ENCODE results near the gene GDF7. TPM values are rescaled to one million over a fixed set of nuclear protein-coding genes. Genes with fewer than 3 reads are reported as not detected.

Gene GDF7
- total and polyA plus RNA-seq, 4 donors = 0.89 to 7.2 (median 3.3) TPM

DNA sequence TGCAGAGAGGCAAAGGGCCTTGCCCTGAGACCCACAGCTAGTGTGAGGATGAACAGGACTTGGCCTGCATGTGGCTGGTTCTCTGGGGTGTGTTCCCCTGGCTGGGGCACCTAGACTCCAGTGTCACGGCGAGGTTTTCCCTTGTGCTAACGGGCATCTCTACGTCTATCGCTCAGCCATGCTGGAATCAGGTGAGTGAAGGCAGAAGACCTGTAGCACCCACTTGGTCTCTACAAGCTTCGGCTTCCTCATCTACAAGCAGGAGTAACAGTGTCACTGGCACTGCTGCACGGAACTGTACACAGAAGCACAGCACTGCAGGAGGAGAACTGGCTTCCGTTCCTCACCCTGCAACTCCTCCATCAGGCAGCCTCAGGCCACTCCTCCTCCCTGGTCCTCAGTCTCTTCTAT lies 46.7 kb upstream of the GDF7 start:
- peaks cover 4 to 27% (median 18%) of the 10 kb centered on the region in 4 donors for H3K4me1 ChIP-seq (ENCODE audit: control insufficient read depth in 4 of 4, insufficient read depth in 4 of 4, low read length in 3 of 4)
- H3K27ac ChIP-seq (ENCODE audit: low read depth in 1 of 2, low read length in 2 of 2) = peak overlapping the region; percentile 27 to 81
- 95% methylated on average over 8 of the region's 8 CpGs for WGBS
- TF ChIP-seq YY1 (IDR thresholded peaks at IDR 0.05) (no peak), GABPA (IDR thresholded peaks at IDR 0.05 in 1 of 2, conservative IDR thresholded peaks at IDR 0.05 in 1 of 2) (no peak), NR2F2 (IDR thresholded peaks at IDR 0.05) (no peak), TAF1 (conservative IDR thresholded peaks at IDR 0.05) (no peak), FOXA1 (IDR thresholded peaks at IDR 0.05) (no peak), RXRA (IDR thresholded peaks at IDR 0.05) (no peak), FOXA2 (IDR thresholded peaks at IDR 0.05) (no peak), HNF4G (IDR thresholded peaks at IDR 0.05) (no peak), SP1 (IDR thresholded peaks at IDR 0.05) (no peak), JUND (IDR thresholded peaks at IDR 0.05) (no peak), EGR1 (IDR thresholded peaks at IDR 0.05; ENCODE audit: low read depth in 2 of 2) (no peak)
- TF ChIP-seq, protein P1, sequence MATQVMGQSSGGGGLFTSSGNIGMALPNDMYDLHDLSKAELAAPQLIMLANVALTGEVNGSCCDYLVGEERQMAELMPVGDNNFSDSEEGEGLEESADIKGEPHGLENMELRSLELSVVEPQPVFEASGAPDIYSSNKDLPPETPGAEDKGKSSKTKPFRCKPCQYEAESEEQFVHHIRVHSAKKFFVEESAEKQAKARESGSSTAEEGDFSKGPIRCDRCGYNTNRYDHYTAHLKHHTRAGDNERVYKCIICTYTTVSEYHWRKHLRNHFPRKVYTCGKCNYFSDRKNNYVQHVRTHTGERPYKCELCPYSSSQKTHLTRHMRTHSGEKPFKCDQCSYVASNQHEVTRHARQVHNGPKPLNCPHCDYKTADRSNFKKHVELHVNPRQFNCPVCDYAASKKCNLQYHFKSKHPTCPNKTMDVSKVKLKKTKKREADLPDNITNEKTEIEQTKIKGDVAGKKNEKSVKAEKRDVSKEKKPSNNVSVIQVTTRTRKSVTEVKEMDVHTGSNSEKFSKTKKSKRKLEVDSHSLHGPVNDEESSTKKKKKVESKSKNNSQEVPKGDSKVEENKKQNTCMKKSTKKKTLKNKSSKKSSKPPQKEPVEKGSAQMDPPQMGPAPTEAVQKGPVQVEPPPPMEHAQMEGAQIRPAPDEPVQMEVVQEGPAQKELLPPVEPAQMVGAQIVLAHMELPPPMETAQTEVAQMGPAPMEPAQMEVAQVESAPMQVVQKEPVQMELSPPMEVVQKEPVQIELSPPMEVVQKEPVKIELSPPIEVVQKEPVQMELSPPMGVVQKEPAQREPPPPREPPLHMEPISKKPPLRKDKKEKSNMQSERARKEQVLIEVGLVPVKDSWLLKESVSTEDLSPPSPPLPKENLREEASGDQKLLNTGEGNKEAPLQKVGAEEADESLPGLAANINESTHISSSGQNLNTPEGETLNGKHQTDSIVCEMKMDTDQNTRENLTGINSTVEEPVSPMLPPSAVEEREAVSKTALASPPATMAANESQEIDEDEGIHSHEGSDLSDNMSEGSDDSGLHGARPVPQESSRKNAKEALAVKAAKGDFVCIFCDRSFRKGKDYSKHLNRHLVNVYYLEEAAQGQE (IDR thresholded peaks at IDR 0.05) = no peak
- TF ChIP-seq, protein P2, sequence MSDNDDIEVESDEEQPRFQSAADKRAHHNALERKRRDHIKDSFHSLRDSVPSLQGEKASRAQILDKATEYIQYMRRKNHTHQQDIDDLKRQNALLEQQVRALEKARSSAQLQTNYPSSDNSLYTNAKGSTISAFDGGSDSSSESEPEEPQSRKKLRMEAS (IDR thresholded peaks at IDR 0.05) = no peak
- TF ChIP-seq, protein P3, sequence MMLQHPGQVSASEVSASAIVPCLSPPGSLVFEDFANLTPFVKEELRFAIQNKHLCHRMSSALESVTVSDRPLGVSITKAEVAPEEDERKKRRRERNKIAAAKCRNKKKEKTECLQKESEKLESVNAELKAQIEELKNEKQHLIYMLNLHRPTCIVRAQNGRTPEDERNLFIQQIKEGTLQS (IDR thresholded peaks at IDR 0.05) = no peak
- H3K9ac ChIP-seq (ENCODE audit: low read depth in 1 of 2, low read length in 2 of 2) = no peak overlapping the region
- H3K4me3 ChIP-seq (ENCODE audit: low read depth in 1 of 3, low read length in 3 of 3) = no peak overlapping the region
- H3K9me3 ChIP-seq (ENCODE audit: control insufficient read depth in 4 of 4, low read length in 3 of 4) = no peaks in the 10 kb centered on the region
- peaks cover 0 to 18% (median 9%) of the 10 kb centered on the region in 4 donors for H3K36me3 ChIP-seq (ENCODE audit: control insufficient read depth in 4 of 4, insufficient read depth in 3 of 4, low read depth in 1 of 4, low read length in 3 of 4)
- H3K27me3 ChIP-seq (ENCODE audit: control insufficient read depth in 4 of 4, insufficient read depth in 4 of 4, low read length in 3 of 4) = no peaks in the 10 kb centered on the region
- DNase-seq (ENCODE audit: low spot score) = no peak

DNA sequence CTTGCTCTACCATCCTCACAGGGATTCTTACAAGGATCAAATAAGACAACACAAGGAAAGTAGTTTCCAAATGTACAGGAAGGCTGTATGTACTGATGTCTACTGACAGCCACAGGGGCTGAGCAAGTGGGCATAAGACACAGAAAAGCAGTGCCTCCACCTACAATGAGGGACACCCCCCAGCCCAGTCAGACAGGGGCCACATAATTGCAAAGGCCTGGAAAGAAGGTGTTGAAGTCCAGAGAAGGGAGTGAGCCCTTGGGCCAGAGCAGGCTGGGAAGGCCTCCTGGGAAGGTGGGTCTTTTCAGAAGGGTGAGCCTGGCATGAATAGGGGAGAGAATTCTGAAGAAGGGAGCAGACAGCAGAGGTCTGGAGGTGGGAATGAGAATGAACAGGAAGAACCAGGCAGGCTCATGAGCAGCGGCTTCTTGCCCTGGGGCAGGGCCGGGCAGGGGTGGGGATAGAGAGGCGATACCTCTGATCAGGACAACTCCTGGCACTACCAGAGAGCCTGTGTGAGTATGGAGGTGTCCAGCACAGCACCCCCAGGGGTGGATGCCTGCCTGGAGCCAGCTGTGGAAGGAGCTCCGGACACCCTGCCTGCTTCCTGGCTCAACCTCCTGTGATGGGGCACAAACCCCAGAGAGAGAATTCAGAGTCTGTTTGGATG lies 46.1 kb upstream of the GDF7 start:
- Histone ChIP-seq H3K9ac (ENCODE audit: low read depth in 1 of 2, low read length in 2 of 2) (no peak overlapping the region), H3K4me1 (ENCODE audit: control insufficient read depth in 4 of 4, insufficient read depth in 4 of 4, low read length in 3 of 4) (peaks cover 4 to 25% (median 16%) of the 10 kb centered on the region in 4 donors), H3K4me3 (ENCODE audit: low read depth in 1 of 3, low read length in 3 of 3) (no peak overlapping the region), H3K27me3 (ENCODE audit: control insufficient read depth in 4 of 4, insufficient read depth in 4 of 4, low read length in 3 of 4) (no peaks in the 10 kb centered on the region), H3K27ac (ENCODE audit: low read depth in 1 of 2, low read length in 2 of 2) (peak overlapping the region; percentile 27 to 81), H3K9me3 (ENCODE audit: control insufficient read depth in 4 of 4, low read length in 3 of 4) (no peaks in the 10 kb centered on the region), H3K36me3 (ENCODE audit: control insufficient read depth in 4 of 4, insufficient read depth in 3 of 4, low read depth in 1 of 4, low read length in 3 of 4) (peaks cover 0 to 18% (median 9%) of the 10 kb centered on the region in 4 donors)
- WGBS = 95% methylated on average over 4 of the region's 4 CpGs
- no peak for DNase-seq (ENCODE audit: low spot score)
- TF ChIP-seq EGR1 (IDR thresholded peaks at IDR 0.05; ENCODE audit: low read depth in 2 of 2) = no peak
- no peak for TF ChIP-seq FOXA1 (IDR thresholded peaks at IDR 0.05)
- TF ChIP-seq, protein P2 (IDR thresholded peaks at IDR 0.05) = no peak
- TF ChIP-seq HNF4A (conservative IDR thresholded peaks at IDR 0.05) = no peak
- TF ChIP-seq, protein P3 (IDR thresholded peaks at IDR 0.05) = no peak
- TF ChIP-seq, protein P4, sequence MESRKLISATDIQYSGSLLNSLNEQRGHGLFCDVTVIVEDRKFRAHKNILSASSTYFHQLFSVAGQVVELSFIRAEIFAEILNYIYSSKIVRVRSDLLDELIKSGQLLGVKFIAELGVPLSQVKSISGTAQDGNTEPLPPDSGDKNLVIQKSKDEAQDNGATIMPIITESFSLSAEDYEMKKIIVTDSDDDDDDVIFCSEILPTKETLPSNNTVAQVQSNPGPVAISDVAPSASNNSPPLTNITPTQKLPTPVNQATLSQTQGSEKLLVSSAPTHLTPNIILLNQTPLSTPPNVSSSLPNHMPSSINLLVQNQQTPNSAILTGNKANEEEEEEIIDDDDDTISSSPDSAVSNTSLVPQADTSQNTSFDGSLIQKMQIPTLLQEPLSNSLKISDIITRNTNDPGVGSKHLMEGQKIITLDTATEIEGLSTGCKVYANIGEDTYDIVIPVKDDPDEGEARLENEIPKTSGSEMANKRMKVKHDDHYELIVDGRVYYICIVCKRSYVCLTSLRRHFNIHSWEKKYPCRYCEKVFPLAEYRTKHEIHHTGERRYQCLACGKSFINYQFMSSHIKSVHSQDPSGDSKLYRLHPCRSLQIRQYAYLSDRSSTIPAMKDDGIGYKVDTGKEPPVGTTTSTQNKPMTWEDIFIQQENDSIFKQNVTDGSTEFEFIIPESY (IDR thresholded peaks at IDR 0.05) = no peak
- TF ChIP-seq NR2F2 (IDR thresholded peaks at IDR 0.05) = no peak
- TF ChIP-seq, protein P5, sequence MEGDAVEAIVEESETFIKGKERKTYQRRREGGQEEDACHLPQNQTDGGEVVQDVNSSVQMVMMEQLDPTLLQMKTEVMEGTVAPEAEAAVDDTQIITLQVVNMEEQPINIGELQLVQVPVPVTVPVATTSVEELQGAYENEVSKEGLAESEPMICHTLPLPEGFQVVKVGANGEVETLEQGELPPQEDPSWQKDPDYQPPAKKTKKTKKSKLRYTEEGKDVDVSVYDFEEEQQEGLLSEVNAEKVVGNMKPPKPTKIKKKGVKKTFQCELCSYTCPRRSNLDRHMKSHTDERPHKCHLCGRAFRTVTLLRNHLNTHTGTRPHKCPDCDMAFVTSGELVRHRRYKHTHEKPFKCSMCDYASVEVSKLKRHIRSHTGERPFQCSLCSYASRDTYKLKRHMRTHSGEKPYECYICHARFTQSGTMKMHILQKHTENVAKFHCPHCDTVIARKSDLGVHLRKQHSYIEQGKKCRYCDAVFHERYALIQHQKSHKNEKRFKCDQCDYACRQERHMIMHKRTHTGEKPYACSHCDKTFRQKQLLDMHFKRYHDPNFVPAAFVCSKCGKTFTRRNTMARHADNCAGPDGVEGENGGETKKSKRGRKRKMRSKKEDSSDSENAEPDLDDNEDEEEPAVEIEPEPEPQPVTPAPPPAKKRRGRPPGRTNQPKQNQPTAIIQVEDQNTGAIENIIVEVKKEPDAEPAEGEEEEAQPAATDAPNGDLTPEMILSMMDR (IDR thresholded peaks at IDR 0.05; ENCODE audit: low read depth, low read length, missing input control) = no peak
- no peak for TF ChIP-seq JUND (IDR thresholded peaks at IDR 0.05)
- no peak for TF ChIP-seq YY1 (IDR thresholded peaks at IDR 0.05)
- TF ChIP-seq RAD21 (IDR thresholded peaks at IDR 0.05) = no peak
- TF ChIP-seq TAF1 (conservative IDR thresholded peaks at IDR 0.05) = no peak
- no peak for TF ChIP-seq HNF4G (IDR thresholded peaks at IDR 0.05)
- no peak for TF ChIP-seq FOXA2 (IDR thresholded peaks at IDR 0.05)
